ENCODE data around the gene TAAR9.
"Not testable (repeated sequence)": the region's sequence is repeated elsewhere in the genome, so short reads cannot be mapped to it uniquely, and the experiment has no call there.

The TAAR9 gene

GRCh38 chr6:132513831-132514545 lies 24.1 kb upstream of the TAAR9 start:
- DNase-seq (ENCODE audit: low read depth, low spot score): no peak
- peak overlapping the region; percentile 78 for H3K27ac ChIP-seq

DNA sequence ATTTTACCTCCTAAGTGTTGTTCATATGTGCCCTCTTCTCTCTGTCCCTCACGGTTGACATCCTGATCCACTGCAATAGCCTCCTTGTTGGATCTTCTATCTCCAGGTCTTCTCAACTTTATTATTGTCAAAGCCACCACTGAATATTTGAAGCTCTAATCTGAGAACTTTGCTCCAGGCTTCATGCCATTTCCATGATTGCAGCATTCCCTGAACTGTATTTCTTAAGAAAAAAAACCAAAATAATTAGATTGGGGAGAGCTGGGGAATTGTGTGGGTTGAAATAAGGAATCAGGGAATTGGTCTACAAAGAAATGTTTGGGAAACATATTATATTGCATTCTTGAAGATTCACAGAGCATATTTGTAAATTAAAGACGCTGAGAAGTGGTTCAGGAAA lies 22.7 kb upstream of the TAAR9 start:
- no peak overlapping the region for H3K27ac ChIP-seq
- no peak for DNase-seq (ENCODE audit: low read depth, low spot score)

GRCh38 chr6:132520953-132521352 lies 17.1 kb upstream of the TAAR9 start:
- no peak overlapping the region for H3K27ac ChIP-seq
- DNase-seq (ENCODE audit: low read depth, low spot score): no peak

GRCh38 chr6:132524646-132525045 lies 13.4 kb upstream of the TAAR9 start:
- no peak for DNase-seq (ENCODE audit: low read depth, low spot score)
- H3K27ac ChIP-seq: no peak overlapping the region

DNA sequence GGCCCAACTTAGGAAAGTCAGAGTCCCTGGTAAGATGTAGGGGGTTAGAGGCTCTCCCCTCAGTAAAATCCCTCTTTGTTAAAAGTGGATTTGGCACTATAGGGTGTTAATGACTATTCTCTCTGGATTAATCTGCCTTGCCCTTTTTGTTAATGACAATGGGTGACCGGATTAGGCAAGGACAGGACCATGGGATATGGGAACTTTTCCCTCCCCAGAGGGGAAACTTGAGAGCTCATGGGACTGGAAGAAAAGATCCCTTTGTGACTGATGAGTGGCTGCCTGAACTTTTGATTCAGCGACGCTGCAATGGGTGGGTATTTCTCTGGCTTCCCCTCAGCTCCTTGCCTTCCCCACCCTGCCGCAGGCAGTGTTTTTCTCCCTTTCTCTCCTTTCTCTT lies 12.2 kb upstream of the TAAR9 start:
- H3K27ac ChIP-seq: no peak overlapping the region
- DNase-seq (ENCODE audit: low read depth, low spot score): no peak

DNA sequence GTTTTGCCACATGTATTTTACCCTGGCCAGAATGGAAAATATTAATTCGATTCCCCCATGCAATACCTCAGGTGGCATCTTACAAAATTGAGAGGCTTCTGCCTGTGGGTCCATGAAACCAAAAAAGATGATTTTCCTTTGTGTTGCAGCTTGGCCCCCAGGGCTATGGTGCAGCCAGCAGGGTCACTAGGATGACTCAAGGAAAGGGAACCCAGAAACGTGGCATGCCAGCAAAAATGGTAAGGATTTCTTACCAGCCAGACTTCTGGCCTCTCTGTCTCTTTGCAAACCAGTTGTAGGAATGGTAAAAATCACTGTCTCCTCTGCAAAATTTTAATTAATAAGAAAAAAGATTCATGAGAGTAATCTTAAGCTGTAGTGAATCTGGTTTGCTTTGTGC lies 11.6 kb upstream of the TAAR9 start:
- DNase-seq (ENCODE audit: low read depth, low spot score): no peak
- H3K27ac ChIP-seq: no peak overlapping the region

DNA sequence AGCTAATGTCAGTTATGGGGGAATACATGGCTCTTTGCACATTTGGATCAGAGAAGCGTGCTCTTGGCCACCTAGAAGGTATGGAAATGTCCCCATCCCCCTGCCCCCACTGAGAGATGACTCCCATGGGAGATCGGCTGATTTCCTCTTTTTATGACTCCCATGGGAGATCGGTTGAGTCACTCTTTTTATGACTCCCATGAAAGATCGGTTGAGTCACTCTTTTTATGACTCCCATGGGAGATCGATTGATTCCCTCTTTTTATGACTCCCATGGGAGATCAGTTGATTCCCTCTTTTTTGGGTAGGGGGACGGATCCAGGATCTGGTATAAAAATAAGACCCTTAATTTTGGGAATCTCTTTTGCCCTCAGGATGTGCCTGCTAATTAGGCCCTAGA lies 10.3 kb upstream of the TAAR9 start:
- DNase-seq (ENCODE audit: low read depth, low spot score): peak; percentile 14
- no peak overlapping the region for H3K27ac ChIP-seq

GRCh38 chr6:132530293-132530974 lies 7.6 kb upstream of the TAAR9 start:
- peak; percentile 16 for DNase-seq (ENCODE audit: low read depth, low spot score)
- no peak overlapping the region for H3K27ac ChIP-seq

DNA sequence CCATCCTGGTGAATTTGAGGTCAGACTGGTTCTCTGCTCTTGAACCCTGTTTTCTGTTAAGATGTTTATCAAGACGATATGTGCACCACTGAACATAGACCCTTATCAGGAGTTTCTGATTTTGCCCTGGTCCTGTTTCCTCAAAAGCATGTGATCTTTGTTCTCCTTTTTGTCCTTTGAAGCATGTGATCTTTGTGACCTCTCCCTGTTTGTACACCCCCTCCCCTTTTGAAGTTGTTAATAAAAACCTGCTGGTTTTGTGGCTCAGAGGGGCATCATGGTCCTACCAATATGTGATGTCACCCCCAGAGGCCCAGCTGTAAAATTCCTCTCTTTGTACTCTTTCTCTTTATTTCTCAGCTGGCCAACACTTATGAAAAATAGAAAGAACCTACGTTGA lies 3.5 kb upstream of the TAAR9 start:
- not testable (repeated sequence) for DNase-seq (ENCODE audit: low read depth, low spot score); H3K27ac ChIP-seq

- H3K27ac ChIP-seq: no peak overlapping the region
- no peak for DNase-seq (ENCODE audit: low read depth, low spot score)
These were observed 932 bp upstream of the TAAR9 start for GRCh38 chr6:132537145-132537544.

DNA sequence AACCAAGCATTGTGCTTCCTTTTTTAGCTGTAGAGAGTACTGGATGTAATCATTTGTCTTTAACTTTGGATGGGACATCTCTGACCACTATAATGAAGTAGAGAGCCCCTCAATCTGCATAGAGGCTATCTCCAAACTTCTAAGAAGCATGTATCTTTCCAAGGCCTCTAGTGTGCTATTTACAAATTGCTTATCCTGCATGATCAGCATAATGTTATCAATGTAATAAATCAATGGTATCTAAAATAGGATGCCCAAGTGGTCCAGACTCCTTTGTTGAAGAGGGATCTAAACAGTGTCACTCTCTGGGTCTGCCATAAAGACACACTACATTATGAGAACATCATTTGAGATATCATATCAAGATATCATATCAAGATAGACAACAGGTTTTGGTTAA lies 6.7 kb downstream of the TAAR9 start:
- DNase-seq (ENCODE audit: low read depth, low spot score): no peak
- no peak overlapping the region for H3K27ac ChIP-seq

GRCh38 chr6:132548746-132549463 lies 10.8 kb downstream of the TAAR9 start:
- no peak for DNase-seq (ENCODE audit: low read depth, low spot score)
- H3K27ac ChIP-seq: no peak overlapping the region

DNA sequence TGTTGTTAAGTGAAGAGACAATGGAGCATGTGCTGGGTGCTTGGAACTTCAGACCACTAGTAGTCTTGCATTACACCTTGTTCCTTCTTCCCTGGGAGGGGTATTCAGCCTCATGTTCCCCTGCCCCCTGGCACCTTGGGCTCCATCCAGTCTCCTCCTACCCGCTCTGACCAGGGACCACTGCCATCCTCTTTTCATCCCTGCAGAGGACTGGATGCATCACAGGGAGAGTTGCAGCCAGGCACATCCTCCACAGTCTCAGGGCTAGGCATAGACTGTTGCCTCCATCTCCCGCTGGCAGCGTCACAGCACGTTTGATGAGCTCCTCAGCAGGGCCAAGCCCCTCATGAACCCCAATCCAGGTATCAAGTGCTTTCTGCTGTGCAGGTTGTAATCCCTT lies 13.1 kb downstream of the TAAR9 start:
- no peak for DNase-seq (ENCODE audit: low read depth, low spot score)
- H3K27ac ChIP-seq: no peak overlapping the region

GRCh38 chr6:132552372-132552771 lies 14.3 kb downstream of the TAAR9 start, which contains the start of gene TAAR8:
Gene TAAR8 (plus strand): TSS chr6:132552672. CDS start chr6:132552693, 21 bp downstream.
- DNase-seq (ENCODE audit: low read depth, low spot score): no peak
- no peak within 1 kb of the TSS for H3K27ac ChIP-seq

- not testable (repeated sequence) for H3K27ac ChIP-seq; DNase-seq (ENCODE audit: low read depth, low spot score)
These were observed 22.0 kb downstream of the TAAR9 start for GRCh38 chr6:132560087-132560486.

- no peak for DNase-seq (ENCODE audit: low read depth, low spot score)
- H3K27ac ChIP-seq: no peak overlapping the region
These were observed 28.3 kb downstream of the TAAR9 start for GRCh38 chr6:132566404-132566803.

DNA sequence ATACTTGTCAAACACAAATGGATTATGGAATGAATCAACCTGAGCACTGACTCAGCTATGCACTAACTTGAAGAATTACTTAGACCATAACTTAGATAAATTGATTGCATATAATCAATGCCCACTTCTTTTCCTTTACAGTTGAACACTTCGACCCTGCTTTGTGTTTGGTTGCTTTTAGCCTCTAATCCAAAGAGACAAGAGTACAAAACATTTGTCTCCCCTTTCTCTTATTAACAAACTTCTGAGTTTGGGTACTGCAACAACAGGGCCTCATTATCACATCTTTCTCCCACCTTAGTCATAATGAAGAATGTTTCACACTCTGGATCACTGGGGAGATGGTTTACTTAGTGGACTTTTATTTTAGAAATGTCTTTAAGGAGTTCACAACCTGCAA lies 29.5 kb downstream of the TAAR9 start:
- H3K27ac ChIP-seq: no peak overlapping the region
- no peak for DNase-seq (ENCODE audit: low read depth, low spot score)

DNA sequence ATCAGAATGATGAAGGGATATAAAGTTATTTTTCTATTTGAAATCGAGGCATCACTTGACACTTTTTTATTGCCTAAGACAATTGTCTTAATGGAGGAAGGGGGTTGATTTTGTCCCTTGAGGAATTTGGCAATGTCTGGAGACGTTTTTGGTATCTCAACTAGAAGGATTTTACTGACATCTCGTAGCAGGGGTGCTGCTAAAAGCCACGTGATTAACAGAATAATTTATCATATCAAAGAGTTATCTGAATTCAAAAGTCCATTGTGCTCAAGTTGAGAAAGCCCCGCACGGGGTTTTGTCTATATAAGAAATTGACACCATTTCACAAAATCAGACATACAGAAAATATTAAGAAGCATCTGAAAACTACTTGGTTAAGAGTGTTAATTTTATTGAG lies 30.5 kb downstream of the TAAR9 start:
- DNase-seq (ENCODE audit: low read depth, low spot score): no peak
- H3K27ac ChIP-seq: no peak overlapping the region

DNA sequence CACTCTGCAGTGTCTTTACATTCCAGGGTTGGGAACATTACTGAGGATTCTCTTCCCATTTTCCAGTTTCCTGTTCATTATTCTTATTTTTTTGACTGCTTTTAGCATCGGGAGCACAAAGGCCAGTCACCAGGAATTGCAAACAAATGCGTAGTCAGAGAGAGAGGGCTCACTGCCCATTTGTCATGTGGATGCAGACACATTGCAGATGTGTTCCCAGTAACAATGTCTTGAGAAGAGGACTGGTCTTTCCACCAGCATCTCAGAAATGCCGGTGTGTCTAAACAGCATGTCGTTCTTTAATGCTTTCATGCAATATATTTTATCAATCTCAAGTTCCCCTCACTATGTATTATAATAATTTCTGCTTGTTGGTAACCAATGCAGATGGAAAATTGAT lies 31.1 kb downstream of the TAAR9 start:
- no peak for DNase-seq (ENCODE audit: low read depth, low spot score)
- no peak overlapping the region for H3K27ac ChIP-seq

GRCh38 chr6:132570221-132570777 lies 32.2 kb downstream of the TAAR9 start, which contains the start of gene TAAR6:
Gene TAAR6 (plus strand): TSS chr6:132570322. CDS start chr6:132570322, 0 bp downstream.
- no peak for DNase-seq (ENCODE audit: low read depth, low spot score)
- no peak within 1 kb of the TSS for H3K27ac ChIP-seq

GRCh38 chr6:132571774-132572173 lies 33.7 kb downstream of the TAAR9 start:
- no peak for DNase-seq (ENCODE audit: low read depth, low spot score)
- no peak overlapping the region for H3K27ac ChIP-seq
